HG03175 (cell line): ENCODE data around the gene CASP1.
A peak's percentile ranks its signal among the peaks of the same experiment; 100 is the strongest.
"Not testable (repeated sequence)": the region's sequence is repeated elsewhere in the genome, so short reads cannot be mapped to it uniquely, and the experiment has no call there.

Experiments
- ATAC-seq: cut with Tn5 transposase; IDR thresholded peaks from one replicate; pipeline ENCODE4 v1.9.1; 2021; ENCODE audit warnings: mild to moderate bottlenecking, moderate library complexity; ENCODE audit not compliant: unreplicated experiment

The CASP1 gene

GRCh38 chr11:105046898-105047579 lies 12.1 kb upstream of the CASP1 start:
- ATAC-seq = no peak

DNA sequence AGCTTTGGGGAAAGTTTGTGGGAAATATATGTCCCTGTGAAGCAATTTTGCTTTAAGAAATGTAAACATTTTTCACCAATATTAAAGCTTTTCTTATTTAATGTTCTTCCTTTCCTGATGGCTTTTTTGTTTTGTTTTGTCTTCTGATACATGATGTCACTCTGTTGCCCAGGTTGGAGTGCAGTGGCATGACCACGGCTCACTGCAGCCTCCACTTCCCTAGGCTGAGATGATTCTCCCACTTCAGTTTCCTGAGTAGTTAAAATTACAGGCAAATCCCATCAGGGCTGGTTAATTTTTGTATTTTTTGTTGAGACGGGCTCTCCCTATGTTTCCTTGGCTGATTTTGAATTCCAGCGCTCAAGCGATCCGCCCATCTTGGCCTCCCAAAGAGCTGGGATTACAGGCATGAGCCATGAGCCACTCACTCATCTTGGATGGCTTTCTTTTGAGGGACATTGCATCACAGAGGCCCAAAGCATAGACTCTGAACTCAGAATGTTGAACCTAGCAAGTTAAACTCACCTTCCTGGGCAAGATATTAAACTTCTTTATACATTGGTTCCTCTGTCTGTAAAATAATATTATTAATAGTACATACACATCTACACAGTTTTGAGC lies 10.8 kb upstream of the CASP1 start:
- ATAC-seq = no peak

DNA sequence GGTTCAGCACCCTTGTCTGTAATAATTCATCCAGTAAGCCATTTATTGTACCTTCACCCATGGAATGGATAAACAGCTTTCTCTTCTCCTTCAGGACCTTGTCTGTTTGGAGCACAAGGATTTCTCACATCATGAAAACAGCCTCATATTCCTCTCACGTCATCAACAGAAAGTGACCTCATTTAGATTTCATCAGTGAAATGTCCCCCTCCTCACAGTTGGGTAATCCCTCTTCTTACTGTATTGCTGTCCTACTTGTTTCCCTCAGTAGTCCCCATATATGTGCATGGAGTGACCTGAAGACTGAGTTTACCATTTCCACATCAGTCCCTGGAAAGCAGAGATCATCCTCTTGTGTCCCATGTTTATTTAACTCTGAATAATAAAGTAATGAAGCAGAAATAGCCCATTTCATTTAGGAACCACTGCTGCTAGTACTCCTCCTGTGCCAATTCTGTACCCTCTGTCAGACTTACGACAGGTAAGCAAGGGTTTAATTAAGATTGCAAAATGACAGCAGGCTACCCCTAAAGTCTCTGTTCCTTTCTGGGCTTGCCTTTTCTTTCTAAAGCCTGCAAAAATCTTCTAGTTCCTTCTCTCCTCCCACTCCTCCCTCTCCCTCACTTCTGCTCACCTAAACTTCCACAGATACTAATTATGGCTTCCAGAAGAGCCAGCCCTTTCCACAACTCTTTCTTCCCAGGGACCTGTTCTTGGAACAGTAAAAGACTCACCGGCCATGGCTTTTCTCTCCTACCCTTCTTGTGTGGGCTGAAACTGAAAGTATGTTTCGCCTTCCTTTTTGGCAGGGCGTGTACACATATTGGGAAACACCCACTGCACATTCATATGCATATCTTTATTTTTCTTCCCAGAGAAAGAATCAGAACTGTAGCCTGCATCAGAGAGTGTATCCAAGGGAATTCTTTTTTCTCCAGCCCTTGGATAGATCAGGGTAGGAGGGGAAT lies 9.9 kb upstream of the CASP1 start, which contains the start of gene CARD16:
CARD16 (minus strand) TSS at position 779 of the 968 bp plus-strand sequence; CDS start at position 741, 38 bp downstream.
- peak; percentile 99 for ATAC-seq

GRCh38 chr11:105042178-105042577 lies 7.2 kb upstream of the CASP1 start:
- no peak for ATAC-seq

- ATAC-seq = no peak
These were observed 5.8 kb upstream of the CASP1 start for GRCh38 chr11:105040703-105041102.

- not testable (repeated sequence) for ATAC-seq
These were observed 556 bp downstream of the CASP1 start for GRCh38 chr11:105034388-105034787.

DNA sequence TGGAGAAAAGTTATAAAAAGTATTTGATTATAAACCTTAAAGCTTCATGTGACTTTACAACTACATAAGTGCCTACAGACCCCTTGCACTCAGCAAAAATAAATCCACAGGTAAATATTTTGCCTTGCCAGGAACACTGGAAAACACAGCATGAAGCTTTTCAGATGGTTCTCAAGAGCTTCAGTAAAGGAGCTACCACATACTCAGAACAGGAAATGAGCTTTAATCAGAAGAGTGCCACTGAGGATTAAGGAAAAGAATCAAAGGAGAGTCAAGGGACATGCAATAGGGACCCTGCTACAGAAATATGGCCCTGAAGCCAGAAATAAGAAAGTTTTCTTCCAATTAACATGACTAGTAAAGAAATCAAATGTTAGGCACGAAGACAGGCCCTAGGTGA lies 1.2 kb downstream of the CASP1 start:
- ATAC-seq = no peak

DNA sequence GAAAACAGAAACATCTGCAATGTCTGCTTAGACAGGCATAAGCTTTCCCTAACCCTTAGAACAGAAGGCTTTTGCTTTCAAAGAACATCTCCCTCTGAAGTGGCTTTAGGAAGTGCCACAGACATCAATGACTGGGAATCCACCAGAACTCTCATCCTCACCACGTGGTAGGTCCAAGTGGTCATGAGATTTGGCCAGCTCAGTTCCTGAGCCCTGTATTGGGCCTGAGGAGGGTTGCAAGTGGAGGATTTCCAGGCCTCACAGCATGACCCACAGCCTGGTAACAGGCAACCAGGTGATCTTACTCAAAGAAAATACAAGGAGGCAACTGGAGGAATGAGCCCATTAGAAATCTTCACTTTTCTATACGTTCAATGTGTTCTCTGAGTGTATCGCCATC lies 1.6 kb downstream of the CASP1 start:
- no peak for ATAC-seq

DNA sequence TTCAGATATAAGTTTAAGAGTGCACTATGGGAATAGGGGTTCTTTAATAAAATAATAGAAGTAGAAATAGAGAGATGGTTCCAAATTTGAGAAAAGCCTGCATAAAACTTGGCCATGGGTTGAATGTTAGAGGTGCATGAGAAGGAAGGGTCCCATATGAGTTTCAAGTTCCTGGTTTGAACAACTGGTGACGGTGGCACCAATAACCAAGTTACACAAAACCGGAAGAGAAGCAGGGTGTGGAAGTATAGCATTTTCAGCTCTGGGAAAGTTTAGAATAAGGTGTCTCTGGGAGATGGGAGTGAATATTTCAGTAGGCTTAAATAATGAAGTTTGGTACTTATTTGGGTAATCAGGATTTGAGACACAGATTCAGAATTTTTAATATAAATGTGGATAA lies 2.4 kb downstream of the CASP1 start:
- no peak for ATAC-seq

- no peak for ATAC-seq
These were observed 7.3 kb downstream of the CASP1 start for GRCh38 chr11:105027678-105028077.

DNA sequence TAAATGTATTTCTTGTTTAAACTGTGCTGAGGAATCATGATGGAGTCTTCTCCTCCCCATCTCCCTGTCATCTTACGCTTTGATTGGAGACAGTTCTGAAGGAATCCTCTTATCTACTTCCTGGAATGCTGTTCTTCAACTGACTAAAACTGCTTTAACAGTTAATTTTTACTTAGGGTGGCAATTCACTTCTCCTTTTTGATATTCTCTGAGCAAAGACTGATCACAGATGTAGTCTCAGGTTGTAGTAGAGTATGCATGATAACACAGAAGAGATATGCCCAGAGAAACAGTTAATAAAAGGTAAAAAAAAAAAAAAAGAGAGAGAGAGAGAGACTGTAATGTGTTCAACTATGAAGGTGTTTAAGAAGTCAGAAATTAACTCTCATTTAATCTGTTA lies 10.6 kb downstream of the CASP1 start:
- ATAC-seq = no peak

DNA sequence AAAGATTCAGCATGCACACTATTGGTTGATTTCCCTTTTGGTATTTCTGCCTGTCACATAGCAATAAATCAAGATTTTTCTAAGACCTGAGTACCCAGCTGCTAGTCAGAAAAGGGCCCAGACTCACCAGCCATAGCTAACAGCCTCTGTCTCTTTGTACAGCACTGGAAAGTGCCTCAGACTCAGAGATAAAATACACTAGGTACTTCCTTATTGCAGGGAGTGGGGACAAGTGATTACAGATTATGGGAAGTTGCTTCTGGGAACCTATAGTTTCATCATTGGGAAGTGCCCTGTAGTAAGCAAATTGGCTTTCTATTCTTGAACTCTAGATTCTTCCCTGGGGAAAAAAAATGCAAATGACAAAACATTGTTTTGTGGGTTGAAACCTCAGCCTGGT lies 11.9 kb downstream of the CASP1 start, which contains the start of gene CASP5:
CASP5 (minus strand) TSS at position 166 of the 400 bp plus-strand sequence; CDS start at position 134, 32 bp downstream.
- no peak for ATAC-seq

- ATAC-seq = no peak
These were observed 12.4 kb downstream of the CASP1 start for GRCh38 chr11:105022527-105022926.

- no peak for ATAC-seq
These were observed 27.5 kb downstream of the CASP1 start for GRCh38 chr11:105007463-105007862.

DNA sequence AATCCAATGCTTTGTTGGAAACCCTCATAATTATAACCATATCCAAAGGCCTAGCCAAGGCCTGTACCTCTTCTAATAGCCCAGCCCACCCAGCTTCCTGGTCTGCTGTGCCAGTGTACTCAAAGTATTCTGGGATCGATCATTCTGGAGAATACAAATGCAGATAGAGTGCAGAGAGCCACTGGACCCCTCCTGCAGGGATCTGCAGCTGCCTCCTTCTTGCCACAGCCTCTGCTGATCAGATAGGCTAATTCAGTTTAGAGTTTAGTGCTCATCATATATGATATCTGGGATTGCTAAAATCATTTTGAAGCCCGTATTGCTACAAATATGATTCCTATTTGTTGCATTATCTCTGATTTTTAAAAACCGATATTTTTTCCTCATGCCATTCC lies 29.5 kb downstream of the CASP1 start:
- ATAC-seq = no peak

GRCh38 chr11:105004021-105004420 lies 30.9 kb downstream of the CASP1 start:
- ATAC-seq = no peak

DNA sequence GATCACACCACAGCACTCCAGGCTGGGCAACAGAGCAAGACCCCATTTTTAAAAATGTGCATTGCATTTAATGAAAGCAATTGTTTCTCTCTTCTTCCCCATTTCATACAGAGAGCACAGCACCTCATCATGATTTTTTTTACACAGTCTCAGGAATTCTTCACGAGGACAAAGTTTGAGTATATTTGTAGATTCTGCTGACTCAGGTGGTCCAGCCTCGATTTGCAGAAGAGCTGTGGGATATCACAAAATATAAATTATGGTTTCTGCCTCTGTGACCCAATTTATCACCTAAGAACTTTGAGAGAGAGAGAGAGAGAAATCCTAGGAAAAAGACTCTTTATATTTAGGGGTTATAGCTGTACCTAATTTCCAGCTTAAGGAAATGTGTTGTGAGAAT lies 31.8 kb downstream of the CASP1 start:
- no peak for ATAC-seq

- peak; percentile 87 for ATAC-seq
These were observed 34.1 kb downstream of the CASP1 start for GRCh38 chr11:105000797-105001196.

GRCh38 chr11:105000167-105000566 lies 34.8 kb downstream of the CASP1 start:
- ATAC-seq = no peak

DNA sequence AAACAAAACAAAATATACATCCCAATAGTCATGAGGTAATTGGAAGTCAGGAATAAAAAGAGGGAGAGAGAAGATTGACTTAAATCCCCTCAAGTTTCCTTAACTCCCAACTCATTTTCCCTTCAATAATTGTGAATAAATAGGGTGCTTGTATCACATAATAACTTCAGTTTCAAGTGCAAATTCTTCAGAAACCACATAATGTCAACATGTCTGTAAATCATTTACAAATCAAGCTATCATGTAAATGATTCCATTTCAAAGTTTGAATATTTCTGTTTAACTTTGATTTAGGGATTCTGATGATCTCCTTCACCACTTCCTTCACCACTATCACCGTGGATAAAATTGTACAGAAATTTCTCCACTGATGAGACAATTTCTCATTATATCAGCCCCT lies 35.2 kb downstream of the CASP1 start:
- no peak for ATAC-seq

DNA sequence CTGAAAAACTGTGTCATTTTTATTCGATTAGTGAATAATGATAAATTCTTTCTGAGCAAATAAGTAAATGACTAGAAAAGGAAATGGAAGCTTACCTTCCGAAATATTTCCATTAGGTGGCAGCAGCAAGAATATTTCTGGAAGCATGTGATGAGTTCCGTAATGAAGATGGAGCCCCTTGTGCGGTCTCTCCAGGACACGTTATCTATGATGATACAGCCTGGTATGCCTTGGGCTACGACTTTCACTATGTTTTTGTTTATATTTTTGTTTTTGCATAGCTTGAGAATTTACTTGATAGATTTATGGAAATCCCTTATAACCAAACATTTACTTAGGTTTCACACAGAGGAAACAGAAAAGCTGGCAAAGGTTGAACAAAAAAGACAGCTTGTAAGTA lies 37.7 kb downstream of the CASP1 start:
- no peak for ATAC-seq
